Activated T-cell treated with anti-CD3 and anti-CD28 coated beads for 48 hours (primary cell): ENCODE measurements around the gene IHH.

Experiments used
- DNase-seq: peaks from one replicate; pipeline ENCODE4 v3.0.0-alpha.2; 2020; ENCODE audit warnings: low read depth

The IHH gene

DNA sequence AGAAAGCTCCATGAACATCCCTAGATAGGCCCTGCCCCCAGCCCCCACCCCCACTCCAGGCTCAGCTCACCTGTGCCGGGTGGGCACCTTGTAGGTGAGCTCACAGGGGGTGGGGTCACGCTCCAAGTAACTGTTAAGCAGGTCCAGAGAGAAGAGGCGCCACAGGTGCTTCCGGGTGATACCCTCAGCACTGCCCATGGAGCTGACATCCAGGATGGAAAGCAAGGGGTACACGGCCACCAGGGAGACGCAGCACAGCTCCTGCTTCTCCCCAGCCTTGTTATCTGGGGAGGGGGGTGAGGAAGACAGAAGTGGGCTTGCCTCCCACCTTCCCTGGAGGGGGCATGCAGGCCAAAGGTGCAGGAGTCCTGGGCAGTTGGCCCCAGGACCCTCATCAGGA lies 41.3 kb downstream of the IHH start:
- no peak for DNase-seq

DNA sequence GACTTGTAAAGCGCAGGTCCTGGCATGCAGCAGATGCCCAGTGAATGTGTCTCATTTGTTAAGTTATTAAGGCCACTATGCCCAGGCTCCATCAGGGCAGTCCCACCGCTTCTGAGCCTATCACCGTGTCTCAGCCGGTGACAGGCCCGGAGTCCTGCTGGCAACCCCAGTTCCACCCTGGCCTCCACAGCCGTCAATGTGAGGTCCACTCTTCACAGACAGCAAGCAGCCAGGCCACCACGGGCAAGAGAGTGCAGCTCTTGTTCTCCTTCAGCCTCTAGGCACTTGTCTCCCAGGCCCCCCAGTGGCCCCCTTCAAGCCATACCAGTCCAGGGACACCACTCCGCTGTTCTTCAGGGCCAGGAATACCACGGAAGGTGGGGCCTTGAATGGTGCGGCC lies 42.0 kb downstream of the IHH start:
- DNase-seq = no peak

GRCh38 chr2:219018286-219018685 lies 42.4 kb downstream of the IHH start:
- no peak for DNase-seq

- DNase-seq = no peak
Measured at GRCh38 chr2:219017201-219017931, 43.4 kb downstream of the IHH start.

DNA sequence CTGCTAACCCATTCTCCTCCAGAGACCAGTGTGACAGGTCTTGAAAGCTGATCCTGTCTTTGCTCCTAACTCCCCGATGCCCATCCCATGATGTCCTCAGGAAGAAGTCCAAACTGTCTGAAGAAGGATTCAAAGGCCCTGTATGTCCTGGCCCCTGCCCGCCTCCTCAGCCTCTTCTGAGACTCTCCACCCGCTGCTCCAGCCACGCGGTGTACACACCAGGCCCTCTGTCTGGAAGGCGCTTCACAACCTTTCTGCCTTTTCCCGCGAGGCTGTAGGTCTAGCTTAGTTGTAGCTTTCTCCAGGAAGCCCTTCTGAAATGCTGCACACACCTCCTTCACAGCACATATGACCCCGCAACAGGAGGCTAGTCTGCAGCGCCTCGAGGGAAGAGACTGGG lies 44.0 kb downstream of the IHH start:
- no peak for DNase-seq

DNA sequence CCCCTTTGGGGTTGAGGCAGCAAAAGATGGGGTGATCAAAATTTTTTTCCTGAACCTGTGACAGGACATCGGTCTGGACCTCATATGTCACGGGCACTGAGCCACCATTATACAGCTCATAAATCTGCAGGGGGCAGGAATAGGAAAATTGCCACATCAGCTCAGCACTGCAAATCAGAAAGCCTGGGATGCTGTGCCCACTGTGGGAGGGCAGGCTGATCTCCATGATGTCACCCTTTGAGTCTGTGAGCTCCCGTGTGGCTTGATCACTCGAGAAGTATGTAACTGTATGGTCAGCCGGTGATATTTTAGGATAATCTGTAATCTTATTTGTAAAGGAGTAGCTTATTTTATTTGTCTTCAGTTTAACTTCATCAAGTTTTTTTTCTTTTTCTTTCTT lies 49.8 kb downstream of the IHH start:
- no peak for DNase-seq

DNA sequence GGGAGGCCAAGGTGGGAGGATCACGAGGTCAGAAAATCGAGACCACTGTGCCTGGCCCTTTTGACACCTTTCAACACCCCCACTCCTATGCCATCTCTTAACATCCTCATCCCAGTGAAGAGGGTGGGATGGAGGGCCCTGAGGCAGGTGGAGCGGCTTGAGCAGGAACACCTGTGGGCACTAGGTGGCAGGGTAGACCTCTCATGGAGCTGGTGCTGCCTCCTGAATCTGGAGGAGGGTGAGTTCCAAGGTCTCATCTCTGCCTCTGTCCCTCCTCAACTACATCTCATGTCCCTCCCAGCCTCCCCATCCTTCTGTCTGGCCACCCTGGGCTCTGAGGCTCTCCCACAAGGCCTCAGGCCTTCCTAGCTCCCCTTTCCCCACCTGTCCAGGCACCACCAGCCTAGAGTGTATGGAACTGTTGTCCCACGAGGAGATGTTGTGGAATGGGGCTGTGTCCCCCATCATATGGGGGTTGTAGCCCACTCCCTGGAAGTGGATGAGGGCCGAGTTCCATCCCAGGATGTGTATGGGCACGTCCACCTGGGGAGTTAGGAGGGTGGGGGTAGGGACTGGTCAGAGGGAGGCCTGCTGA lies 50.5 kb downstream of the IHH start:
- no peak for DNase-seq

GRCh38 chr2:219009294-219009693 lies 51.4 kb downstream of the IHH start:
- no peak for DNase-seq
